Fibroblast of lung (primary cell): Measurements from ENCODE around the gene ARL4A. TPM values are rescaled to one million over a fixed set of nuclear protein-coding genes. Genes with fewer than 3 reads are reported as not detected.

Source experiments
- DNase-seq, 2 donors: peaks; one replicate each; pipeline versions ENCODE4 v3.0.0 to v3.0.0-alpha.2; 2010; ENCODE audit warnings: low read depth in 2 of 2
- H2AFZ ChIP-seq: 2 replicates; pipeline ENCODE4 v1.5.1; 2012; ENCODE audit warnings: low read length, control low read depth, inconsistent platforms
- H3K27ac ChIP-seq: 2 replicates; pipeline ENCODE4 v1.5.1; 2011; ENCODE audit warnings: low read length, control low read depth; ENCODE audit not compliant: insufficient read depth
- H3K27me3 ChIP-seq: 2 replicates; pipeline ENCODE4 v1.5.1; 2011; ENCODE audit warnings: mild to moderate bottlenecking, low read length; ENCODE audit not compliant: control insufficient read depth, insufficient read depth
- H3K36me3 ChIP-seq: 2 replicates; pipeline ENCODE4 v1.5.1; 2011; ENCODE audit warnings: low read length; ENCODE audit not compliant: control insufficient read depth, insufficient read depth
- H3K4me1 ChIP-seq: 2 replicates; pipeline ENCODE4 v1.5.1; 2011; ENCODE audit warnings: low read length; ENCODE audit not compliant: control insufficient read depth, insufficient read depth; ENCODE audit errors: extremely low read depth
- H3K4me2 ChIP-seq: 2 replicates; pipeline ENCODE4 v1.5.1; 2011; ENCODE audit warnings: low read length, control low read depth; ENCODE audit not compliant: insufficient read depth; ENCODE audit errors: extremely low read depth
- H3K4me3 ChIP-seq, 4 experiments: fragments of 200-600 bp in 1 of 4; sonication (generic) in 1 of 4; replicated peaks in 1 of 4; 2 replicates each; pipeline ENCODE4 v1.5.1; 2011 to 2016; ENCODE audit warnings: low read length in 4 of 4, low read depth in 3 of 4, mild to moderate bottlenecking in 3 of 4, control low read depth in 2 of 4, inconsistent platforms in 1 of 4, mixed read lengths in 1 of 4; ENCODE audit not compliant: insufficient read depth in 1 of 4; ENCODE audit errors: control extremely low read depth in 1 of 4
- H3K79me2 ChIP-seq: 2 replicates; pipeline ENCODE4 v1.5.1; 2012; ENCODE audit warnings: mild to moderate bottlenecking, low read length, inconsistent platforms; ENCODE audit not compliant: control insufficient read depth, insufficient read depth
- H3K9ac ChIP-seq: 2 replicates; pipeline ENCODE4 v1.5.1; 2011; ENCODE audit warnings: mild to moderate bottlenecking, low read length, control low read depth; ENCODE audit not compliant: insufficient read depth
- H3K9me3 ChIP-seq: 2 replicates; pipeline ENCODE4 v1.5.1; 2012; ENCODE audit warnings: low read depth, low read length; ENCODE audit not compliant: control insufficient read depth, insufficient read depth
- H4K20me1 ChIP-seq: 2 replicates; pipeline ENCODE4 v1.5.1; 2011; ENCODE audit warnings: low read length; ENCODE audit not compliant: control insufficient read depth, insufficient read depth; ENCODE audit errors: extremely low read depth
- CTCF ChIP-seq, 2 donors: IDR thresholded peaks in 1 of 2; conservative IDR thresholded peaks in 1 of 2; 1 replicate in 1 of 2; 2 replicates in 1 of 2; pipeline ENCODE4 v1.5.1; 2011 to 2012; ENCODE audit warnings: low read length in 2 of 2, control low read depth in 1 of 2, inconsistent platforms in 1 of 2, low read depth in 1 of 2, mild to moderate bottlenecking in 1 of 2
- EZH2 ChIP-seq: IDR thresholded peaks from 2 replicates; pipeline ENCODE4 v1.5.1; 2012; ENCODE audit warnings: low read length, control low read depth, mild to moderate bottlenecking; ENCODE audit errors: missing control alignments
- polyA plus RNA-seq, 2 donors: library from polyadenylated mRNA; depleted of rRNA in 1 of 2; stranded (reverse) in 1 of 2; unstranded in 1 of 2; fragments of >200 nt; gene quantifications; 2 replicates each; pipeline ENCODE4 v1.2.1, GENCODE V29; 2011 to 2012; ENCODE audit warnings: missing spikeins in 1 of 2
- total RNA-seq: library from RNA; depleted of rRNA; stranded (reverse); fragments of >200 nt; gene quantifications from 2 replicates; pipeline ENCODE4 v1.2.1, GENCODE V29; 2014

The ARL4A gene
- total and polyA plus RNA-seq, 2 donors (not counting 1 experiment from before 2014, with no cell fraction given) = 11.4 to 37.0 TPM

GRCh38 chr7:12705878-12706277, 18.4 kb downstream of the ARL4A start:
- Histone ChIP-seq H3K4me1 (peaks cover 4% of the 10 kb centered on the region), H3K4me2 (no peak overlapping the region), H3K9ac (no peak overlapping the region), H2AFZ (no peak overlapping the region), H3K36me3 (no peaks in the 10 kb centered on the region), H4K20me1 (no peaks in the 10 kb centered on the region), H3K79me2 (no peaks in the 10 kb centered on the region), H3K4me3 (no peak overlapping the region), H3K27me3 (no peaks in the 10 kb centered on the region), H3K9me3 (no peaks in the 10 kb centered on the region), H3K27ac (no peak overlapping the region)
- TF ChIP-seq EZH2 (no peak), CTCF (conservative IDR thresholded peaks at IDR 0.05 in 1 of 2, IDR thresholded peaks at IDR 0.05 in 1 of 2; ENCODE audit: low read depth in 1 of 2, low read length in 2 of 2) (no peak)
- DNase-seq = peak in 1 of 2 donors; percentile 31

- Histone ChIP-seq H3K4me1 (peaks cover 4% of the 10 kb centered on the region), H3K27ac (no peak overlapping the region), H3K4me2 (no peak overlapping the region), H3K9ac (no peak overlapping the region), H2AFZ (no peak overlapping the region), H3K27me3 (no peaks in the 10 kb centered on the region), H3K36me3 (no peaks in the 10 kb centered on the region), H3K79me2 (no peaks in the 10 kb centered on the region), H4K20me1 (no peaks in the 10 kb centered on the region), H3K4me3 (no peak overlapping the region), H3K9me3 (no peaks in the 10 kb centered on the region)
- no peak for TF ChIP-seq CTCF (conservative IDR thresholded peaks at IDR 0.05 in 1 of 2, IDR thresholded peaks at IDR 0.05 in 1 of 2; ENCODE audit: low read depth in 1 of 2, low read length in 2 of 2)
- DNase-seq = peak; percentile 71 to 83
These were observed 19.6 kb downstream of the ARL4A start for GRCh38 chr7:12706900-12707536.

- Histone ChIP-seq H4K20me1 (no peaks in the 10 kb centered on the region), H3K4me1 (peaks cover 4% of the 10 kb centered on the region), H3K9me3 (no peaks in the 10 kb centered on the region), H2AFZ (no peak overlapping the region), H3K27me3 (no peaks in the 10 kb centered on the region), H3K4me2 (no peak overlapping the region), H3K9ac (no peak overlapping the region), H3K4me3 (no peak overlapping the region), H3K79me2 (no peaks in the 10 kb centered on the region), H3K36me3 (no peaks in the 10 kb centered on the region), H3K27ac (no peak overlapping the region)
- DNase-seq = no peak
- no peak for TF ChIP-seq EZH2
- no peak for TF ChIP-seq CTCF (conservative IDR thresholded peaks at IDR 0.05 in 1 of 2, IDR thresholded peaks at IDR 0.05 in 1 of 2; ENCODE audit: low read depth in 1 of 2, low read length in 2 of 2)
These were observed 20.9 kb downstream of the ARL4A start for GRCh38 chr7:12708314-12708713.
